HFF-Myc (cell line): Measurements from ENCODE around the gene RSRC1.

Experiments
- DNase-seq: peaks from one replicate; pipeline ENCODE4 v3.0.0-alpha.2; 2011; ENCODE audit warnings: low read depth; ENCODE audit errors: extremely low read depth
- H3K4me3 ChIP-seq: replicated peaks from 2 replicates; pipeline ENCODE4 v1.5.1; 2011; ENCODE audit warnings: low read depth, mild to moderate bottlenecking, control low read depth, low read length
- TF ChIP-seq, protein P1 (sequence below): IDR thresholded peaks from 2 replicates; pipeline ENCODE4 v1.5.1; 2012; ENCODE audit warnings: mild to moderate bottlenecking, low read depth, low read length, control low read depth; ENCODE audit errors: missing control alignments

The RSRC1 gene

DNA sequence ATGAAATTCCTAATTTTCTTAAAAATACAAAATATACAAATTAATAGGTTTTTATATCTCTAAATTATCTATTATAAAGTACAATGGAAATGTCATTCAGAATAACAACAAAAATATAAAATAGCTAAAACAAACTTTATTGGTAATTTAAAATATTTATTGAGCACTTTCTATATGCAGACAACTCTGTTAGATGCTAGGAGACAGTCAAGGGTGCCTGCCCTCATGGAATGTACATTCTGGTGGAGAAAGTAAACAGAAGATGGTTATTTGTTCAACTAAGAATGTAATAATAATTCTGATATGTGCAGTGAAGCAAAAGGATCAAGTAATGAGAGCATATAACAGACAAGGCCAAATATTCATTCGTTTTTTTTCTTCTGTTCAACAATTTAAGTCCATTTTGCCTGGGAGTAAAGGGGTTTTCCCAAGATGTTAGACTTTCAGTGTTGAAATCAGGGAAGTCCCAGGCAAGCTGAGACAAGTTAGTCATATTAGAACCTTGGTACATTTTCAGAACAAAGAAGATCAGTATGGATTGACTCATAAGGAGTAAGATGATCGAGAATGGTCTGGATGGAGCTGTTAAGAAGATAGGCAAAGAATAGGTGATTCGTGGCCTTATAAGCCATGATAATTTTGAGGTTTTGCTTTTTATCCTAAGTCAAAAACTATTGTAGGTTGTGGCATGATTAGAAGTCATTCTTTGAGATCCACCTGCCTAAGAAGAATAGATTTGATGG is 310.9 kb downstream of the RSRC1 start:
- H3K4me3 ChIP-seq: no peak overlapping the region
- TF ChIP-seq, protein P1, sequence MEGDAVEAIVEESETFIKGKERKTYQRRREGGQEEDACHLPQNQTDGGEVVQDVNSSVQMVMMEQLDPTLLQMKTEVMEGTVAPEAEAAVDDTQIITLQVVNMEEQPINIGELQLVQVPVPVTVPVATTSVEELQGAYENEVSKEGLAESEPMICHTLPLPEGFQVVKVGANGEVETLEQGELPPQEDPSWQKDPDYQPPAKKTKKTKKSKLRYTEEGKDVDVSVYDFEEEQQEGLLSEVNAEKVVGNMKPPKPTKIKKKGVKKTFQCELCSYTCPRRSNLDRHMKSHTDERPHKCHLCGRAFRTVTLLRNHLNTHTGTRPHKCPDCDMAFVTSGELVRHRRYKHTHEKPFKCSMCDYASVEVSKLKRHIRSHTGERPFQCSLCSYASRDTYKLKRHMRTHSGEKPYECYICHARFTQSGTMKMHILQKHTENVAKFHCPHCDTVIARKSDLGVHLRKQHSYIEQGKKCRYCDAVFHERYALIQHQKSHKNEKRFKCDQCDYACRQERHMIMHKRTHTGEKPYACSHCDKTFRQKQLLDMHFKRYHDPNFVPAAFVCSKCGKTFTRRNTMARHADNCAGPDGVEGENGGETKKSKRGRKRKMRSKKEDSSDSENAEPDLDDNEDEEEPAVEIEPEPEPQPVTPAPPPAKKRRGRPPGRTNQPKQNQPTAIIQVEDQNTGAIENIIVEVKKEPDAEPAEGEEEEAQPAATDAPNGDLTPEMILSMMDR: no peak
- DNase-seq: no peak

DNA sequence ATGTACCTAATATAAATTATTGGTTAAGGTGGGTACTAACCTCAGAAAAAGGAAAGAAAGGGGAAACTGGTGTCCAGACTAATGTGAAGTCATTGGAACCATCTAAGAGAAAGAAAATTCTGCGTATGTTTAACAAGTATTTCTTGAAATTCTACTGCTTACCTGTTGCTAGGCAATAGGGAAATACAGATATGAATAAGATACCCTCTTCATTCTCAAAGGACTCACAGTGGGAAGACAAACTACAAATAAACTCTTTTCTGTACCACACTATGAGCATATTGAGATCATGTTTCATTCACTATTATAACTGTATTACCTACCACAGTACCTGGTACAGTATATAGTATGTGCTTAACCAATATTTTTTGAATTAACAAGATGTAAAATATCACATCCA is 320.6 kb downstream of the RSRC1 start:
- DNase-seq: no peak
- TF ChIP-seq, protein P1: no peak

DNA sequence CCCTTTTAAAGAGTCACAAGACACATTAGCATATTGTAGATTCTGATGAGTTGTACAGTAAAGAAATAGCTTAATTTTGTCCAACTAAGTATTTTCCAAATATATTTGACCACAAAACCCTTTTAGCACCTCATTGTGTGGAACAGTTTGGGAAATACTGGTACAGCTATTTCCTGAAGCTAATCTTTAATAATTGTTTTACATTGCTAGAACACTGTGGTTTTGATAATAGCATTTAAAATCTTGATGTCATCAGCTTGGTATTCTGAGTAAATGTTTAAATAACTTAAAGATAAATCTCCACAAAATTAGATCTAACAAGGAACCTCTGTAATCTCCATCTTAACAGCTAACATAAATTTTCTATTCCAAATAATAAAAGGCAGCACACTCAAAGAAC is 321.1 kb downstream of the RSRC1 start:
- no peak overlapping the region for H3K4me3 ChIP-seq
- TF ChIP-seq, protein P1: no peak
- no peak for DNase-seq

More for the DNA sequence above, 320.6 kb downstream of the RSRC1 start:
- no peak overlapping the region for H3K4me3 ChIP-seq

DNA sequence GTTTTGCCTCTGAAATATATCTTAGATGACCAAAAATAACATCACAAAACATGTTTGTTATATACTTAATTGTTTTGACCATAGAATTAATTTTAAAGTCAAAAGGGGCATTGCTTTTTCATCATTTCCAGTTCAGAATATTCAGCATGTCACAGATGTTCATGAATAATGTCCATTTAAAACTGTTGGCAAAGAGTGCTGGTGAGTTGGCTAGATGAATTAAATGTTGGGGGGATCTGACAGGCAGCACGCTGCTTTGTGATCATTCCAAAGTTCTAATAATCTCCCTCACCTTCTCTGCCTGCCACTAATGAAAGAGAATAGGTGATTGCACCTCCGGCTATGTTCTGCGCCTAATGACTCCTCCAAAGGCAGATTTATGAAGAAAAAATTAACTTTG is 321.9 kb downstream of the RSRC1 start:
- no peak for DNase-seq
- H3K4me3 ChIP-seq: no peak overlapping the region
- TF ChIP-seq, protein P1: no peak

DNA sequence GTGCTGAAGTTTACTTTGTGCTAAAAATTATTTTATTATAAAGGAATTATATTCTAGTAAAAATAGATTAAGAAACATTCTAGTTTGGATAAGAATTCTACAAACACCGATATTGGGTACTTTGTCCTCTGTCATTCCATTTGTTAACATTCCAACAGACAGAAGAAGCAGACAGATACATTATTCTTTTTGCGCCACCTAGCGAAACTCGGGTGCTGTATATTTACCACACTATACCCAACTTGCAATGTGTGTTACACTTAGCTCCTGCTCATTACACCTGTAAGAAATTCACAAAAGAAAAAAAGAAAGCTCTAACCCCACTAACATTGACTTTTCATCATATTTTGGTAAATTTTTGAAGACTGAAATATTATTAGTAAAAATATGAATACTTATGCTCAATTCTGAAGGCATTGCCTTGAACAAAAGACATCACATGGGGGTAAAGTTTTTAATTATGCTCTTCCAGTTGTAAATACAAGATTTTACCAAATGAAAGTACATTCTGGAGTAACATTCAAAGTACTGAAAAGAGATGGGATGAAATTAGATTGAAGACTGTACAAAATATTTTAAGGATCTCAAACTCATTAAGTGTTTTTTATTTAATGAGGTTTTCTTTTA is 324.6 kb downstream of the RSRC1 start:
- TF ChIP-seq, protein P1: peak; percentile 64
- DNase-seq: peak; percentile 52
- no peak overlapping the region for H3K4me3 ChIP-seq

DNA sequence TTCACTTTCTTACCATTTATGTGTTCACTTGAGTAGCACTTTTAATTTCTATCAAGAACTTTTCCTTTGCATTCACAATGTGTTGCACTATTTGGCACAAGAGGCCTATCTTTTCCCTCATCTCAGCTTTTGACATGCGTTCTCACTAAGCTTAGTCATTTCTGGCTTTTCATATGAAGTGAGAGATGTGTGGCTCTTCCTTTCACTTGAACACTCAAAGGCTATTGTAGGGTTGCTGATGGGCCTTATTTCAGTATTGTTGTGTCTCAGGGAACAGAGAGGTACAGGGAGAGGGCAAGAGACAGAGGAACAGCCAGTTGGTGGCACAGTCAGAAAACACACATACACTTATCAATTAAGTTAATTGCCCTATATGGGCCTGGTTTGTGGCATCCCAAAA is 333.7 kb downstream of the RSRC1 start:
- TF ChIP-seq, protein P1: no peak
- H3K4me3 ChIP-seq: no peak overlapping the region
- no peak for DNase-seq
